Measurements from ENCODE around the gene FTSJ1.

FTSJ1 gene

GRCh38 chrX:48471504-48471903, 4.5 kb upstream of the FTSJ1 start:
- no peak for DNase-seq

- no peak for DNase-seq
Measured at GRCh38 chrX:48472225-48472624, 3.8 kb upstream of the FTSJ1 start.

GRCh38 chrX:48472851-48473703, 2.9 kb upstream of the FTSJ1 start:
- DNase-seq = no peak

DNA sequence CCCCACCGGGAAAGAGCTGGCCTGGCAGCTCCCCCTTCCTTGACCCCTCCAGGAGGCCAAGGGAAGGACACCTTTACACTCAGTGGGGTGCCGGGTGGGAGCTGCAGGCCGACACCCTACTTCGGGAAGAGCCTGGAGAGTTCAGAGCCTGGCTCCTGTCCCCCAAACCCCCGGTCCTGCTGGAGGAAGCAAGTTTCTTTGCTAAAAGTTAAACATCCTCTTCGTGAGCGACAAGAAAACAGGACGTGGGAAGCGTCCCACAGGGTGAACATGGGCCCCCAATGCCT, 2.4 kb upstream of the FTSJ1 start:
- DNase-seq = no peak

- DNase-seq = no peak
Measured at GRCh38 chrX:48474127-48474526, 1.9 kb upstream of the FTSJ1 start.

GRCh38 chrX:48474581-48474980, 1.4 kb upstream of the FTSJ1 start:
- DNase-seq = no peak

GRCh38 chrX:48475296-48475695, 703 bp upstream of the FTSJ1 start:
- no peak for DNase-seq

GRCh38 chrX:48476919-48477318, 920 bp downstream of the FTSJ1 start:
- no peak for DNase-seq

DNA sequence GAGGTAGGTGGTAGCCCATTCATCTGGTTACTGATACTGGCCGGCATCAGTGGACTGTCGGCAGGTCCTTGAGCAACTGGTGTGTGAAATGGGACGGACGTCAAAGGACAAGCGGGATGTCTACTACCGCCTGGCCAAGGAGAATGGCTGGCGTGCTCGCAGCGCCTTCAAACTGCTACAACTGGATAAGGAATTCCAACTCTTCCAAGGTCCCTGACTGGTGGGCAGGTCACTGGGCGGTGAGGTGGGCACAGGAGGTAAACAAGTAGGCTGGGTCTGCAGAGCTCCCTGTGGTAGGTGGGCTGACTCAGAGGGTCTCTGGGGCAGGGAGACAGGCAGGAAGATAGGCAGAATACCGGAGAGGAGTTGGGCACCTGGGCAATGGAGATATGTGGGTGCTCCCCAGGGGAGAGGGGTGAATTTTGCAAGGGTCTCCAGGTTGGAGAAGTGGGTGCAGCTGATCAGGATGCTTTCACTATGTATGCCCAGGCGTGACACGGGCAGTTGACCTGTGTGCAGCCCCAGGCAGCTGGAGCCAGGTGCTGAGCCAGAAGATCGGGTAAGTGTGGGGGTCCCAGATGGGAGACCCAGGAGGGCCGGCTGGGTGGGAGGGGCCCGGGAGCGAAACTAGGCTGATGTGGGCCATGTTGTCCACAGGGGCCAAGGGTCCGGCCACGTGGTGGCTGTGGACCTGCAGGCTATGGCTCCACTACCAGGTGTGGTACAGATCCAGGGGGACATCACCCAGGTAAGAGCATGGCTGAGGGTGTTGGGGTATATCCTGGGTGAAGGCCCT, 2.2 kb downstream of the FTSJ1 start:
- DNase-seq = no peak

GRCh38 chrX:48478806-48479205, 2.8 kb downstream of the FTSJ1 start:
- no peak for DNase-seq

DNA sequence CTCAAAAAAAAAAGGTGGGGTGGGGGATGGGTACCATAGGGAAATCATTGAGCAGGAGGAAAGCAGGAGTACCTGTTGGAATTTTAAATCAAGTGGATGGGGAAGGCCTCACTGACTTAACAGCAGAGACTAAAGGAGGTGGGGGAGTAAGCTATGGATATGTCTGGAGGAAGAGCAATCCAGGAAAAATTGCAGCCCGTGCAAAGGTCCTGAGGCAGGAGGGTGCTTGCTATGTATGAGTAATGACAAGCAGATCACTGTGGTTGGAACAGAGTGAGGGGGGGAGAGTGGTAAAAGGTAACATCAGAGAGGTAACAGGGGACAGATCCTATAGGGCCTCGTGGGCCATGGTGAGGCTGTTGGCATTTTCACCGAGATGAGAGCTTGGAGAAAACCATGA, 4.1 kb downstream of the FTSJ1 start:
- DNase-seq = no peak

- DNase-seq = no peak
Measured at GRCh38 chrX:48480583-48480982, 4.6 kb downstream of the FTSJ1 start.

DNA sequence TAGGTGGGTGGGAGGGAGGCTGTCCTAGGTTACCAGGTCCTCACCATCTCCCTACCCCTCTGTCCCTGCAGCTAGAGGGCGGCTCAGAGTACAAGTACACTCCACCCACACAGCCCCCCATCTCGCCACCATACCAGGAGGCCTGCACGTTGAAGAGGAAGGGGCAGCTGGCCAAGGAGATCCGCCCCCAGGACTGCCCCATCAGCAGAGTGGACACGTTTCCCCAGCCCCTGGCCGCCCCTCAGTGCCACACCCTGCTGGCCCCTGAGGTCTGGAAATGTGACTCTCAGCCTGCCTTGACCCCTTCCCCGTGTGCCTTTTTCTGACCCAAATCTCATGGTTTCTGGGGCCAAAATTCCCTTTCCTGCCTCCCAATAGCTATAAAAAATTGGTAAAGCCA, 6.5 kb downstream of the FTSJ1 start:
- DNase-seq = no peak

DNA sequence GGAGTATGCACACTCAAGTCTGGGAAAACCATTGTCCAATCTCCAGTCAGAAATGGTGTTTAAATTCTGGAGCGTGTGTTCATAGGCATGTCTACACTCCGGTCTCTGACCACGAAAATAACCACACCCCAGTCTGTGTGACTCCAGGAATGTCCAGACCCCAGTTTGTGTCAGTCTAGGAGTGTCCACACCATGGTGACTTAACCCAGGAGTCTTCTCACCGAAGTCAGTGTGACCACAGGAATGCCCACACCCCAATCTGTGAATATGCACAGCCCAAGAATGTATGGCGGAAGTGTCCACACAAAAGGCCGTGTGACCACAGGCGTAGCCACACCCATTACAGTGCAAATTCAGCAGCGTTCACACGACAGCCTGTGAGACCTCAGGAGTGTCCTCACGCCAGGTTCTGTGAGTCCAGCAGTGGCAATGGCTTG, 11.4 kb downstream of the FTSJ1 start:
- DNase-seq = peak; percentile 91

GRCh38 chrX:48488034-48488433, 12.0 kb downstream of the FTSJ1 start:
- no peak for DNase-seq

GRCh38 chrX:48489296-48489695, 13.3 kb downstream of the FTSJ1 start:
- no peak for DNase-seq

DNA sequence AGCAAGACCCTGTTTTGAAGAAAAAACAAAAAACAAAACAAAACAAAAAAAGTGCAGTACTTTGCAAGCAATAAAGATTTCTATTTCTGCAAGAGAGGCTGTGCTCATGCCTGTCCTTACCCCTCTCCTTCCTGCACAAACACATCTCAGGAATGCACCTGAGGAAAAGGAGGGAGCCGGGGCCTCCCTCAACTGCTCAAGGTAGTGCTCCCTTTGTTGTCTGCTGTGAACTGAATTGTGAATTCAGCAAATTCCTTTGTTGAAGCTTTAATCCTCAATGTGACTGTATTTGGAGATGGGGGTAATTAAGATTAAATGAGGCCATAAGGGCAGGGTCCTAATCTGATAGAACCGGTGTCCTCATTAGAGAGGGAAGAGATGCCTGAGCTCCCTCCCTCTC, 13.9 kb downstream of the FTSJ1 start:
- DNase-seq = no peak

GRCh38 chrX:48490661-48491060, 14.7 kb downstream of the FTSJ1 start:
- DNase-seq = no peak

DNA sequence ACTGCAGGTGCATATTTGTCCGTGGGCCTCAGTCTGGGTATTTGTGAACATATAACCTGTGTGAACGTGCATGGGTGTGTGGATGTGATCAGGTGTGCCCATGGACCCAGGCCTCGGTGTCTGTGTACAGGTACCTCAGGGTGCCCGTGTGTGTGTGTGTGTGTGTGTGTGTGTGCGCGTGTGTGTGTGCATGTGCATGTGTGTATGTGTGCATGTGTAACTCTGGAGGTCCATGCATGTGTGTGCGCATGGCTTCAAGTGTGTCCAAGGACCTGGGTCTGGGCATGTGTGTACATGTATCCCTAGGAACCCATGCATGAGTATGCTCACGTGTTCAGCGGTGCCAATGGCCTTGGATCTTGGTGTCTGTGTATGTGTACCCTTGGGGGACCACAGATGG, 15.8 kb downstream of the FTSJ1 start:
- no peak for DNase-seq

DNA sequence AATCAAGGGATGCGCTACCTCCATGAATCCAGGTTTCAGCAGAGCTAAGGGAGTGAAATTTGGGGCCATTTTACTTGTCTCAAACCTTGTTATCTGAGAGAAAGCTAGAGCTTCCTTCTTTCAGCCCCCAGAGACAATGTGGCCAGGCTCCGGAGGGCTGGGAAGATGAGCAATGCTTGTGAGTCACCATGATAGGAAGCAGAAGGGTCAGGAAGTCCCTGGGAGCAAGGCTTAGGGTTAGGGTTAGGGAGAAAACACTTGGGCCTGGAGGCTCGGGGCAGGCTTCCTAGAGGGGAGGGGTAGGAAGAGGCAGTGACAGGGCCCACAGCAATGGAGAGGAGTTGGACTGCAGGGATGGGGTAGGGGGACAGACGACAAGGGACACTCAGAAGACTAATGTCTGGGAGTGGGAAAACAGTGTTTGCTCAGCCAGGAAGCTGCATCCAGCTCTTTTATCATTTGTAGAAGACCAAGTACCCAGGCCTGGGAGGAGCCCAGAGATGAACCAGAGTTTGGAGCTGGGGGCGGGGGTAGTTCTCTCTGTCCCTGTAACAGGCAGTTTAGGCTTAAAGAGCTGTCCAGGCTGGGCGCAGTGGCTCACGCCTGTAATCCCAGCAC, 16.4 kb downstream of the FTSJ1 start:
- peak; percentile 40 for DNase-seq

DNA sequence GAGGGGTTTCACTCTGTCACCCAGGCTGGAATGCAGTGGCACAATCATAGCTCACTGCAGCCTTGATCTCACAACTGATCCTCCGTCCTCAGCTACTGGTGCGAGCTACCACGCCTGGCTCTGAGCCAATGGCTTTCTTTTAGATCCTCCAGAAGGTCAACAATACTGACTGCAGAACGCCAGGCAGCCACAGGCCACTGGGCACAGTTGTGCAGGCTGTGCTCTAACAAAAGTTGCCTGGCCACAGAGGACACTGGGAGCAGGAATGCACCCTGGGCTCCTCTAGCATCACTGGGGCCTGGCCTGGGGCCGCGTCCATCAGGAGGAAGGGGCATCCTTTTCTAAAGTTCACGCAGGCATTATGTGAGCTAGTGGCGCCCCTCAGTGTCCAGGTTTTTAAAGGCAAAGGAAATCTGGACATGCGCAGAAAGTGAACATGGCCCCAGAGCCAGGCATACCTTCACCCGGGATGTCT, 17.9 kb downstream of the FTSJ1 start:
- peak; percentile 40 for DNase-seq

DNA sequence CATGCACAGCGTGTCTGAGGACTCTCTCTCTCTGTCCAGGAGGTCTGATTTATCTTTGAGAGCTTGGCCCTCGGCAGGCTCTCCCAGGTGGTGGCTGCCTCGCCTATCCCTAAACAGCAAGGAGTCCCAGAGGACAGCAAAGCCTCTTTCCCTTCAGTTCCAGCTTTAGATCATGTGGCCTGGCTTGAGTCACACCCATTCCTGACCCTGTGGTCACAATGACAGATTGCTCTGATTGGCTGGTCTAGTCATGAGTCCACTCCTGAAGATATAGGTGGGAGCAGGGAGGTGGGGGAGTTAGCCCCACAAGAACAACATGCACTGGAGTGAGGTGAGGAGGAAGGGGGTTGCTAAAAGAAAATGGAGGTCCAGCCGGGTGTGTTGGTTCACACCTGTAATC, 20.7 kb downstream of the FTSJ1 start:
- DNase-seq = no peak

- DNase-seq = no peak
Measured at GRCh38 chrX:48497871-48498270, 21.9 kb downstream of the FTSJ1 start.

DNA sequence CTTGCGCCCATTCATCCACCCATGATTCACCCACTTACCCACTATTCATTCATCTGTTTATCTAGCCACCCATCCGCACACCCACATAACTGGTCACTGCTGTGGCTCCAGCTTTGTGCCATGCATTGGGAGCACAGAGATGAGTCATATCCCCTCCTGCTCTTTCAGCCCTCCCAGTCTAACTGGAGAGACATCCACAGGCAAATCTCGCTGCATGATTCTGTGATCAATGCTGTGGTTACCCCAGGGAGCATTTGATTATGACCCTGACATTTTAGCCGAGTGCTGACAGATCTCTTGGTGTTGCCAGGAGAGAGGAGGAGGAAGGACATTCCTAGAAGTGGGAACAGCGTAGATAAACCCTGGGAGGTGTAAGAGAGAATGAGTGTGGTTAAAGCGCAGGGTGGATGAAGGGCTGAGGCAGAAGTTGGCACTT, 22.4 kb downstream of the FTSJ1 start:
- peak; percentile 68 for DNase-seq

Measured in fibroblast of skin of abdomen (primary cell).